Activated CD8-positive, alpha-beta T cell treated with anti-CD3 and anti-CD28 coated beads for 36 hours (primary cell): ENCODE measurements around the gene RRBP1. TPM values are rescaled to one million over a fixed set of nuclear protein-coding genes. Genes with fewer than 3 reads are reported as not detected.

Experiments
- ATAC-seq: fragments of 200-7000 bp; cut with Tn5 transposase; one replicate; pipeline ENCODE4 v1.10.0; 2021; ENCODE audit warnings: mild to moderate bottlenecking, moderate library complexity
- CTCF ChIA-PET: fragments of 350-600 bp; sonication (Branson Sonifier 250); formaldehyde crosslinking; loops from one replicate; lab custom pipeline; 2021; ENCODE audit warnings: antibody characterized with exemption; lab: Charles Lee
- POLR2A ChIA-PET: fragments of 350-600 bp; sonication (Branson Sonifier 250); formaldehyde crosslinking; loops from one replicate; lab custom pipeline; 2021; ENCODE audit warnings: antibody characterized with exemption; lab: Charles Lee
- DNase-seq: peaks from one replicate; pipeline ENCODE4 v3.0.0-alpha.2; 2020
- H3K27ac Mint-ChIP-seq: one replicate; pipeline ENCODE4 v1.8.0; 2021; ENCODE audit warnings: mild to moderate bottlenecking, mixed read lengths
- H3K27me3 Mint-ChIP-seq: one replicate; pipeline ENCODE4 v1.8.0; 2021; ENCODE audit warnings: mixed read lengths
- H3K36me3 Mint-ChIP-seq: one replicate; pipeline ENCODE4 v1.8.0; 2021; ENCODE audit warnings: low read depth, mixed read lengths
- H3K4me1 Mint-ChIP-seq: one replicate; pipeline ENCODE4 v1.8.0; 2021; ENCODE audit warnings: low read depth, mixed read lengths
- H3K4me3 Mint-ChIP-seq: one replicate; pipeline ENCODE4 v1.8.0; 2021; ENCODE audit warnings: mild to moderate bottlenecking, moderate library complexity, mixed read lengths
- H3K9me3 Mint-ChIP-seq: one replicate; pipeline ENCODE4 v1.8.0; 2021; ENCODE audit warnings: mixed read lengths
- intact Hi-C: fragments of 100-400 bp; cut with micrococcal nuclease; formaldehyde crosslinking; loops from one replicate; pipeline ENCODE4 v1.10.0; 2022
- total RNA-seq, 2 experiments: library from RNA; stranded (reverse); gene quantifications; one replicate each; pipeline ENCODE4 v1.2.3, GENCODE V29; 2021
- TF ChIP-seq, protein P1 (sequence below): fragments of 200-600 bp; IDR thresholded peaks from one replicate; pipeline ENCODE4 v1.8.0; 2022; ENCODE audit warnings: antibody characterized with exemption, mild to moderate bottlenecking

The RRBP1 gene
- total RNA-seq, 2 experiments from 2014 or later = 35.2 to 35.9 TPM

DNA sequence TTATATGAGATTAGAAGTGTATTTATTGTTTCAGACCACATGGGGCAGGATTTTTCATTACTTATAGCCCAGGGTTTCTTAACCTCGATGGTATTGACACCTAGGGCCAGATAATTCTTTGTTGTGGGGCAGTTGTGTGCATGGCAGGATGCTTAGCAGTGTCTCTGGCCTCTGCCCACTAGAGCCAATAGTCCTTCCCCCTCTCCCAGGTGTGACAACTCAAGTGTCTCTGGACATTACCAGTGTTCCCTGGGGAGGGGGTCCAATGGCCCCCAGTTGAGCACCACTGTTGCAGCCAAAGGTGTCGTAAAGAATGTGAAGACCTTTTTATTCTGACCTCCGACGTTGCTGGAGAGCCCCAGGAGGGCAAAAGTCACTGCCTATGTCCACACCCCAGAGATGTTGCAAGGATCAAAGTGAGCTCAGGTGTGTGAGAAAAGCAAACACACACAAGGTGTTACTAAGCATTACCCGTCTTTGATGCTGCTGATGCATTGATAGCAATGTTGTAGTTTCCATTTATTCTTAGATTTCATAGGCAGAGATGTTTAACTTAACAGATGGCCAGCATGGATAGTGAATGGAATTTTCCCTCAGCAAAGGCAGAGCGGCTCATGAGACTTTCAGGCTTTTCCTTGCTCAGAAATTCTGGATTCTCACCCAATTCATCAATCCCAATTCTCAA, 39.9 kb upstream of the RRBP1 start:
- POLR2A ChIA-PET = no interaction called here

GRCh38 chr20:17720755-17721154, 38.7 kb upstream of the RRBP1 start:
- Mint-ChIP-seq H3K4me1 (no peaks in the 10 kb centered on the region), H3K4me3 (no peak overlapping the region), H3K36me3 (no peaks in the 10 kb centered on the region), H3K27me3 (peaks cover 4% of the 10 kb centered on the region), H3K9me3 (no peaks in the 10 kb centered on the region), H3K27ac (no peak overlapping the region)
- intact Hi-C loops = no loop called here
- DNase-seq (no peak), ATAC-seq (no peak)
- ChIA-PET POLR2A (no interaction called here), CTCF (no interaction called here)
- TF ChIP-seq, protein P1, sequence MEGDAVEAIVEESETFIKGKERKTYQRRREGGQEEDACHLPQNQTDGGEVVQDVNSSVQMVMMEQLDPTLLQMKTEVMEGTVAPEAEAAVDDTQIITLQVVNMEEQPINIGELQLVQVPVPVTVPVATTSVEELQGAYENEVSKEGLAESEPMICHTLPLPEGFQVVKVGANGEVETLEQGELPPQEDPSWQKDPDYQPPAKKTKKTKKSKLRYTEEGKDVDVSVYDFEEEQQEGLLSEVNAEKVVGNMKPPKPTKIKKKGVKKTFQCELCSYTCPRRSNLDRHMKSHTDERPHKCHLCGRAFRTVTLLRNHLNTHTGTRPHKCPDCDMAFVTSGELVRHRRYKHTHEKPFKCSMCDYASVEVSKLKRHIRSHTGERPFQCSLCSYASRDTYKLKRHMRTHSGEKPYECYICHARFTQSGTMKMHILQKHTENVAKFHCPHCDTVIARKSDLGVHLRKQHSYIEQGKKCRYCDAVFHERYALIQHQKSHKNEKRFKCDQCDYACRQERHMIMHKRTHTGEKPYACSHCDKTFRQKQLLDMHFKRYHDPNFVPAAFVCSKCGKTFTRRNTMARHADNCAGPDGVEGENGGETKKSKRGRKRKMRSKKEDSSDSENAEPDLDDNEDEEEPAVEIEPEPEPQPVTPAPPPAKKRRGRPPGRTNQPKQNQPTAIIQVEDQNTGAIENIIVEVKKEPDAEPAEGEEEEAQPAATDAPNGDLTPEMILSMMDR = no peak

More for the DNA sequence above, 39.9 kb upstream of the RRBP1 start:
- ATAC-seq = no peak
- CTCF ChIA-PET = interaction anchor here (0.7 kb wide), 1 partner anchor 9 kb away, joined by 3 read pairs; no protein-coding TSS in a partner anchor
- Mint-ChIP-seq H3K9me3 (no peaks in the 10 kb centered on the region), H3K27me3 (peaks cover 4% of the 10 kb centered on the region), H3K27ac (no peak overlapping the region), H3K4me1 (no peaks in the 10 kb centered on the region), H3K4me3 (no peak overlapping the region), H3K36me3 (no peaks in the 10 kb centered on the region)
- no peak for DNase-seq
- TF ChIP-seq, protein P1 = no peak
- intact Hi-C loops = no loop called here

DNA sequence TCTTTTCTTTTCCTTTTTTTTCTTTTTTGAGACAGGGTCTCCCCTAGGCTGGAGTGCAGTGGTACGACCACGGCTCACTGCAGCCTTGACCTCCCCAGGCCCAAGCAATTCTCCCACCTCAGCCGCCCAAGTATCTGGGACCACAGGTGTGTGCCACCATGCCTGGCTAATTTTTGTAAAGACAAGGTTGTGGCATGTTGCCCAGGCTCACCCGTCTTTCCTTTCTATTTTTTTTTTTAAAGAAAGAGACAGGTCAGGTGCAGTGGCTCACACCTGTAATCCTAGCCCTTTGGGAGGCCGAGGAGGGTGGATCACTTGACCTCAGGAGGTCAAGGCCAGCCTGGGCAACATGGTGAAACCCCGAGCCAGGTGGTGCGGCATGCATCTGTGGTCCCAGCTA, 34.3 kb upstream of the RRBP1 start:
- H3K9me3 Mint-ChIP-seq = no peaks in the 10 kb centered on the region
- TF ChIP-seq, protein P1 = no peak
- no peak for ATAC-seq
- ChIA-PET POLR2A (interaction anchor here (0.7 kb wide), 1 partner anchor 1217 kb away, joined by 3 read pairs; no protein-coding TSS in a partner anchor), CTCF (interaction anchor here (1.1 kb wide), 1 partner anchor 34 kb away, joined by 3 read pairs; the partner anchor contains the start of gene RRBP1)
- H3K27me3 Mint-ChIP-seq = no peaks in the 10 kb centered on the region
- no peak for DNase-seq
- intact Hi-C loops = no loop called here
- H3K36me3 Mint-ChIP-seq = no peaks in the 10 kb centered on the region
- H3K27ac Mint-ChIP-seq = no peak overlapping the region
- H3K4me3 Mint-ChIP-seq = no peak overlapping the region
- no peaks in the 10 kb centered on the region for H3K4me1 Mint-ChIP-seq

GRCh38 chr20:17715075-17715474, 33.0 kb upstream of the RRBP1 start:
- TF ChIP-seq, protein P1 = no peak
- Mint-ChIP-seq H3K27me3 (no peaks in the 10 kb centered on the region), H3K36me3 (no peaks in the 10 kb centered on the region), H3K4me1 (no peaks in the 10 kb centered on the region), H3K4me3 (no peak overlapping the region), H3K9me3 (no peaks in the 10 kb centered on the region), H3K27ac (no peak overlapping the region)
- intact Hi-C loops = no loop called here
- CTCF ChIA-PET = no interaction called here
- no peak for ATAC-seq
- POLR2A ChIA-PET = no interaction called here
- DNase-seq = no peak

- ATAC-seq (no peak), DNase-seq (no peak)
- TF ChIP-seq, protein P1 = no peak
- no peak overlapping the region for H3K4me3 Mint-ChIP-seq
- H3K27ac Mint-ChIP-seq = no peak overlapping the region
- no peaks in the 10 kb centered on the region for H3K4me1 Mint-ChIP-seq
- no peaks in the 10 kb centered on the region for H3K9me3 Mint-ChIP-seq
- ChIA-PET CTCF (no interaction called here), POLR2A (no interaction called here)
- intact Hi-C loops = no loop called here
- no peaks in the 10 kb centered on the region for H3K27me3 Mint-ChIP-seq
- H3K36me3 Mint-ChIP-seq = no peaks in the 10 kb centered on the region
Measured at GRCh38 chr20:17714597-17714996, 32.6 kb upstream of the RRBP1 start.
